ENCODE data around the gene AS3MT.

The AS3MT gene

DNA sequence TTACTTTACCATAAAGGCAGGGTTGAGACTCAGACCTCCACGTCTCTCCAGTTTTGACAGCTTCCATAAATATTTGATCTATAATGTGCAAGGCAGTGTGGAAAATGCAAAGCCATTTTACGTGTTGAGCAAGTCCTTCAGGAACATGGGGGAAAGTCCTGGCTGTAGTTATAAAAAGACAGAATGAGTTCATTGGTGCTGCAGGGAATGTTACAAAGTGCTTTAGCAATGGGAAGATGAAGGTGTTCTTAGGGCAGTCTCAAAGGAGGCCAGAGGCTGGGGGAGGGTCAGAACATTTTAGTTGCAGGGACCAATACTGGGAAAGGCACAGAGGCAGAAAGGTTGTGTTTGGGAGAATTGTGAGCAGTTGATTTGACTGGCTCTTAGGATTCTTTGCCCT, 76.7 kb downstream of the AS3MT start:
- H4K12ac ChIP-seq (ENCODE audit: low read depth, low read length), result no peak overlapping the region
- H3K9me3 ChIP-seq (ENCODE audit: insufficient read depth, low read depth, low read length), result no peaks in the 10 kb centered on the region
- H3K36me3 ChIP-seq (ENCODE audit: control insufficient read depth in 1 of 2, insufficient read depth in 2 of 2, low read length in 2 of 2), result no peaks in the 10 kb centered on the region
- H3K18ac ChIP-seq (ENCODE audit: low read length), result no peak overlapping the region
- no peak for DNase-seq
- H2BK5ac ChIP-seq (ENCODE audit: low read depth, low read length, poor library complexity), result no peak overlapping the region
- H2AK5ac ChIP-seq (ENCODE audit: low read length), result no peak overlapping the region
- no peaks in the 10 kb centered on the region for H3K79me2 ChIP-seq (ENCODE audit: control insufficient read depth, insufficient read depth, low read length, poor library complexity)
- no peak overlapping the region for H3K4me2 ChIP-seq (ENCODE audit: low read length)
- H3K4me3 ChIP-seq (ENCODE audit: low read depth, low read length), result no peak overlapping the region
- no peak overlapping the region for H2BK120ac ChIP-seq (ENCODE audit: insufficient read depth, low read length, poor library complexity)
- no peaks in the 10 kb centered on the region for H3K27me3 ChIP-seq (ENCODE audit: insufficient read depth, low read length)
- H3K79me1 ChIP-seq (ENCODE audit: low read length), result no peaks in the 10 kb centered on the region
- H3K27ac ChIP-seq (ENCODE audit: low read depth, low read length), result peak overlapping the region; percentile 12
- H3K4ac ChIP-seq (ENCODE audit: low read depth, low read length), result no peak overlapping the region
- no peak overlapping the region for H3K9ac ChIP-seq (ENCODE audit: low read length)
- H4K8ac ChIP-seq (ENCODE audit: low read depth, low read length), result no peak overlapping the region
- H3K23ac ChIP-seq (ENCODE audit: low read length), result no peak overlapping the region
- H3K4me1 ChIP-seq (ENCODE audit: control insufficient read depth in 1 of 2, insufficient read depth in 2 of 2, low read length in 2 of 2), result peaks cover 3 to 9% of the 10 kb centered on the region in 2 experiments
- no CpG with 5 or more reads among the region's 2 CpGs for WGBS (ENCODE audit: extremely low coverage, insufficient coverage, insufficient read length)
- no peak overlapping the region for H4K91ac ChIP-seq (ENCODE audit: low read depth, low read length)
- no peak overlapping the region for H2AFZ ChIP-seq (ENCODE audit: insufficient read depth, low read length, poor library complexity)
- H3K14ac ChIP-seq (ENCODE audit: low read length), result no peak overlapping the region
- no peak overlapping the region for H2BK12ac ChIP-seq (ENCODE audit: low read length)

- H2BK12ac ChIP-seq (ENCODE audit: low read length), result no peak overlapping the region
- no peak overlapping the region for H2BK5ac ChIP-seq (ENCODE audit: low read depth, low read length, poor library complexity)
- H3K79me1 ChIP-seq (ENCODE audit: low read length), result no peaks in the 10 kb centered on the region
- no peak overlapping the region for H3K18ac ChIP-seq (ENCODE audit: low read length)
- no peak overlapping the region for H4K91ac ChIP-seq (ENCODE audit: low read depth, low read length)
- H3K4ac ChIP-seq (ENCODE audit: low read depth, low read length), result no peak overlapping the region
- DNase-seq, result no peak
- WGBS (ENCODE audit: extremely low coverage, insufficient coverage, insufficient read length), result no CpG with 5 or more reads among the region's 2 CpGs
- H3K27ac ChIP-seq (ENCODE audit: low read depth, low read length), result no peak overlapping the region
- H2AFZ ChIP-seq (ENCODE audit: insufficient read depth, low read length, poor library complexity), result no peak overlapping the region
- no peaks in the 10 kb centered on the region for H3K9me3 ChIP-seq (ENCODE audit: insufficient read depth, low read depth, low read length)
- peaks cover 0 to 3% of the 10 kb centered on the region in 2 experiments for H3K4me1 ChIP-seq (ENCODE audit: control insufficient read depth in 1 of 2, insufficient read depth in 2 of 2, low read length in 2 of 2)
- H3K14ac ChIP-seq (ENCODE audit: low read length), result no peak overlapping the region
- H2AK5ac ChIP-seq (ENCODE audit: low read length), result no peak overlapping the region
- no peak overlapping the region for H3K4me3 ChIP-seq (ENCODE audit: low read depth, low read length)
- no peak overlapping the region for H2BK120ac ChIP-seq (ENCODE audit: insufficient read depth, low read length, poor library complexity)
- no peaks in the 10 kb centered on the region for H3K79me2 ChIP-seq (ENCODE audit: control insufficient read depth, insufficient read depth, low read length, poor library complexity)
- no peak overlapping the region for H4K8ac ChIP-seq (ENCODE audit: low read depth, low read length)
- no peak overlapping the region for H3K9ac ChIP-seq (ENCODE audit: low read length)
- H4K12ac ChIP-seq (ENCODE audit: low read depth, low read length), result no peak overlapping the region
- no peak overlapping the region for H3K4me2 ChIP-seq (ENCODE audit: low read length)
- no peak overlapping the region for H3K23ac ChIP-seq (ENCODE audit: low read length)
- H3K36me3 ChIP-seq (ENCODE audit: control insufficient read depth in 1 of 2, insufficient read depth in 2 of 2, low read length in 2 of 2), result no peaks in the 10 kb centered on the region
- H3K27me3 ChIP-seq (ENCODE audit: insufficient read depth, low read length), result no peaks in the 10 kb centered on the region
These were observed 77.7 kb downstream of the AS3MT start for GRCh38 chr10:102946992-102947391.

GRCh38 chr10:102948176-102948575, 78.9 kb downstream of the AS3MT start:
- no peak overlapping the region for H2AFZ ChIP-seq (ENCODE audit: insufficient read depth, low read length, poor library complexity)
- no peak overlapping the region for H2BK12ac ChIP-seq (ENCODE audit: low read length)

DNA sequence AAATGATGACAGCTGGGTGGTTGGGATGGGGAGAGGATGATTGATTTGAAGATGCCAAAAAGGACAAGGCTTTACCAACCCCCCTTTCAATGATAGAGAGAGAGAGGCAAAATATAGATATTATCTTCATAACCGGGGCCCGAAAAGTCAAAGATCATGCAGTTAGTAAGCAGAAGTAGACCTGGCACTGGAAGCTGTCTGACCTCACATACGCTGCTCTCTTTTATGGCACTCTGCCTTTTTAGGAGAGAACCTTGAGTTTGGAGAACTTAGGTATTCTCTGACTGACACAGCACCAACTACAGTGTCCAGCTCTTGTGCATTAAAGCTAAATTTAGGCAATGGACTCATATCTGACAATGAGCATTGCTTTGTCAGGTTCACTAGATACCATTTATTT, 79.5 kb downstream of the AS3MT start:
- Histone ChIP-seq H3K27me3 (ENCODE audit: insufficient read depth, low read length) (no peaks in the 10 kb centered on the region), H4K12ac (ENCODE audit: low read depth, low read length) (no peak overlapping the region), H4K8ac (ENCODE audit: low read depth, low read length) (no peak overlapping the region), H2AK5ac (ENCODE audit: low read length) (no peak overlapping the region), H2BK12ac (ENCODE audit: low read length) (no peak overlapping the region), H3K4ac (ENCODE audit: low read depth, low read length) (no peak overlapping the region), H3K36me3 (ENCODE audit: control insufficient read depth in 1 of 2, insufficient read depth in 2 of 2, low read length in 2 of 2) (no peaks in the 10 kb centered on the region), H3K79me2 (ENCODE audit: control insufficient read depth, insufficient read depth, low read length, poor library complexity) (no peaks in the 10 kb centered on the region), H3K4me3 (ENCODE audit: low read depth, low read length) (no peak overlapping the region), H3K79me1 (ENCODE audit: low read length) (no peaks in the 10 kb centered on the region), H2AFZ (ENCODE audit: insufficient read depth, low read length, poor library complexity) (no peak overlapping the region), H3K23ac (ENCODE audit: low read length) (no peak overlapping the region), H3K9me3 (ENCODE audit: insufficient read depth, low read depth, low read length) (no peaks in the 10 kb centered on the region), H3K4me2 (ENCODE audit: low read length) (no peak overlapping the region), H2BK120ac (ENCODE audit: insufficient read depth, low read length, poor library complexity) (no peak overlapping the region), H3K18ac (ENCODE audit: low read length) (no peak overlapping the region), H3K27ac (ENCODE audit: low read depth, low read length) (no peak overlapping the region), H3K14ac (ENCODE audit: low read length) (no peak overlapping the region), H3K4me1 (ENCODE audit: control insufficient read depth in 1 of 2, insufficient read depth in 2 of 2, low read length in 2 of 2) (peaks cover 0 to 3% of the 10 kb centered on the region in 2 experiments), H4K91ac (ENCODE audit: low read depth, low read length) (no peak overlapping the region), H2BK5ac (ENCODE audit: low read depth, low read length, poor library complexity) (no peak overlapping the region), H3K9ac (ENCODE audit: low read length) (no peak overlapping the region)
- no CpG with 5 or more reads among the region's 3 CpGs for WGBS (ENCODE audit: extremely low coverage, insufficient coverage, insufficient read length)
- DNase-seq, result no peak

More at GRCh38 chr10:102948176-102948575, 78.9 kb downstream of the AS3MT start:
- Histone ChIP-seq H3K9me3 (ENCODE audit: insufficient read depth, low read depth, low read length) (no peaks in the 10 kb centered on the region), H3K4me2 (ENCODE audit: low read length) (no peak overlapping the region), H3K9ac (ENCODE audit: low read length) (no peak overlapping the region), H3K4ac (ENCODE audit: low read depth, low read length) (no peak overlapping the region), H3K79me1 (ENCODE audit: low read length) (no peaks in the 10 kb centered on the region), H3K18ac (ENCODE audit: low read length) (no peak overlapping the region), H2BK120ac (ENCODE audit: insufficient read depth, low read length, poor library complexity) (no peak overlapping the region), H2AK5ac (ENCODE audit: low read length) (no peak overlapping the region), H3K23ac (ENCODE audit: low read length) (no peak overlapping the region), H4K91ac (ENCODE audit: low read depth, low read length) (no peak overlapping the region), H3K79me2 (ENCODE audit: control insufficient read depth, insufficient read depth, low read length, poor library complexity) (no peaks in the 10 kb centered on the region), H3K36me3 (ENCODE audit: control insufficient read depth in 1 of 2, insufficient read depth in 2 of 2, low read length in 2 of 2) (no peaks in the 10 kb centered on the region), H2BK5ac (ENCODE audit: low read depth, low read length, poor library complexity) (no peak overlapping the region), H3K4me1 (ENCODE audit: control insufficient read depth in 1 of 2, insufficient read depth in 2 of 2, low read length in 2 of 2) (peaks cover 0 to 3% of the 10 kb centered on the region in 2 experiments), H3K4me3 (ENCODE audit: low read depth, low read length) (no peak overlapping the region), H3K27me3 (ENCODE audit: insufficient read depth, low read length) (no peaks in the 10 kb centered on the region), H4K8ac (ENCODE audit: low read depth, low read length) (no peak overlapping the region), H4K12ac (ENCODE audit: low read depth, low read length) (no peak overlapping the region), H3K14ac (ENCODE audit: low read length) (no peak overlapping the region), H3K27ac (ENCODE audit: low read depth, low read length) (no peak overlapping the region)
- WGBS (ENCODE audit: extremely low coverage, insufficient coverage, insufficient read length), result no CpG with 5 or more reads among the region's 4 CpGs
- no peak for DNase-seq

Measured in trophoblast cell (in vitro differentiated cells and primary cell).